Mesenchymal stem cell (in vitro differentiated cells and primary cell): ENCODE measurements around the gene PFDN1.

ENCODE experiments used
- DNase-seq: peaks from one replicate; pipeline ENCODE4 v3.0.0-alpha.2; 2013
- H2AFZ ChIP-seq: one replicate; pipeline ENCODE4 v1.6.1; 2013; ENCODE audit warnings: low read depth, mild to moderate bottlenecking, control low read depth, inconsistent platforms, low read length, moderate library complexity
- H2AK5ac ChIP-seq: 2 replicates; pipeline ENCODE4 v1.6.1; 2013; ENCODE audit warnings: low read length, moderate library complexity, mild to moderate bottlenecking, inconsistent platforms; ENCODE audit not compliant: severe bottlenecking
- H2BK120ac ChIP-seq: one replicate; pipeline ENCODE4 v1.6.1; 2013; ENCODE audit warnings: low read depth, mild to moderate bottlenecking, inconsistent platforms, low read length, moderate library complexity
- H2BK12ac ChIP-seq, 2 experiments: one replicate each; pipeline ENCODE4 v1.6.1; 2013; ENCODE audit warnings: inconsistent platforms in 2 of 2, low read length in 2 of 2, mild to moderate bottlenecking in 2 of 2, moderate library complexity in 2 of 2, control low read depth in 1 of 2
- H2BK15ac ChIP-seq: one replicate; pipeline ENCODE4 v1.6.1; 2013; ENCODE audit warnings: mild to moderate bottlenecking, low read depth, inconsistent platforms; ENCODE audit not compliant: poor library complexity, severe bottlenecking
- H2BK5ac ChIP-seq: 2 replicates; pipeline ENCODE4 v1.6.1; 2013; ENCODE audit warnings: low read depth, mild to moderate bottlenecking, low read length, control low read depth, inconsistent platforms; ENCODE audit not compliant: poor library complexity, severe bottlenecking
- H3K14ac ChIP-seq, 2 experiments: one replicate each; pipeline ENCODE4 v1.6.1; 2013; ENCODE audit warnings: inconsistent platforms in 2 of 2, low read length in 2 of 2, control low read depth in 1 of 2, mild to moderate bottlenecking in 1 of 2, moderate library complexity in 1 of 2
- H3K18ac ChIP-seq, 2 experiments: one replicate each; pipeline ENCODE4 v1.6.1; 2013; ENCODE audit warnings: inconsistent platforms in 2 of 2, low read length in 2 of 2, control low read depth in 1 of 2, low read depth in 1 of 2, mild to moderate bottlenecking in 1 of 2
- H3K23ac ChIP-seq, 2 experiments: one replicate each; pipeline ENCODE4 v1.6.1; 2013; ENCODE audit warnings: inconsistent platforms in 2 of 2, low read length in 2 of 2, mild to moderate bottlenecking in 2 of 2, moderate library complexity in 2 of 2, control low read depth in 1 of 2
- H3K27ac ChIP-seq: 2 replicates; pipeline ENCODE4 v1.5.1; 2013; ENCODE audit warnings: mild to moderate bottlenecking, moderate library complexity, low read length, control low read depth, inconsistent platforms; ENCODE audit not compliant: poor library complexity, severe bottlenecking
- H3K27me3 ChIP-seq, 2 experiments: 2 replicates each; pipeline versions ENCODE4 v1.6.1 to v1.7.0; 2013; ENCODE audit warnings: low read length in 2 of 2, mild to moderate bottlenecking in 2 of 2, moderate library complexity in 2 of 2, control low read depth in 1 of 2, inconsistent platforms in 1 of 2; ENCODE audit not compliant: control insufficient read depth in 1 of 2, insufficient read depth in 1 of 2
- H3K36me3 ChIP-seq, 2 experiments: 2 replicates each; pipeline versions ENCODE4 v1.6.1 to v1.7.0; 2013; ENCODE audit warnings: low read length in 2 of 2, control low read depth in 1 of 2, inconsistent platforms in 1 of 2, low read depth in 1 of 2, mild to moderate bottlenecking in 1 of 2; ENCODE audit not compliant: insufficient read depth in 2 of 2, control insufficient read depth in 1 of 2
- H3K4ac ChIP-seq, 2 experiments: one replicate each; pipeline ENCODE4 v1.6.1; 2013; ENCODE audit warnings: inconsistent platforms in 2 of 2, low read length in 2 of 2, mild to moderate bottlenecking in 2 of 2, moderate library complexity in 2 of 2, control low read depth in 1 of 2, low read depth in 1 of 2
- H3K4me1 ChIP-seq: 2 replicates; pipeline ENCODE4 v1.6.1; 2013; ENCODE audit warnings: low read depth, low read length, control low read depth; ENCODE audit not compliant: control insufficient read depth, insufficient read depth
- H3K4me2 ChIP-seq: 2 replicates; pipeline ENCODE4 v1.6.1; 2013; ENCODE audit warnings: low read length, mild to moderate bottlenecking, inconsistent platforms; ENCODE audit not compliant: poor library complexity, severe bottlenecking
- H3K4me3 ChIP-seq, 2 experiments: 2 replicates each; pipeline versions ENCODE4 v1.5.1 to v1.7.0; 2013; ENCODE audit warnings: low read length in 2 of 2, mild to moderate bottlenecking in 2 of 2, control low read depth in 1 of 2, low read depth in 1 of 2; ENCODE audit not compliant: insufficient read depth in 1 of 2
- H3K79me1 ChIP-seq: replicated peaks from 2 replicates; pipeline ENCODE4 v1.6.1; 2013; ENCODE audit warnings: mild to moderate bottlenecking, control low read depth, low read length, inconsistent platforms; ENCODE audit not compliant: poor library complexity, severe bottlenecking
- H3K9ac ChIP-seq: 2 replicates; pipeline ENCODE4 v1.7.0; 2013; ENCODE audit warnings: mild to moderate bottlenecking, low read length, moderate library complexity
- H3K9me3 ChIP-seq: 2 replicates; pipeline ENCODE4 v1.7.0; 2013; ENCODE audit warnings: mild to moderate bottlenecking, low read length; ENCODE audit not compliant: control insufficient read depth
- H4K8ac ChIP-seq: one replicate; pipeline ENCODE4 v1.6.1; 2013; ENCODE audit warnings: inconsistent platforms, mild to moderate bottlenecking, low read length, moderate library complexity
- H4K91ac ChIP-seq: one replicate; pipeline ENCODE4 v1.6.1; 2013; ENCODE audit warnings: mild to moderate bottlenecking, low read length, inconsistent platforms
- WGBS: methylation state at CpG from one replicate; pipeline ENCODE4 v1.1.7; 2013; ENCODE audit warnings: mixed read lengths; 5-methylcytosine and 5-hydroxymethylcytosine counted together

Gene PFDN1

DNA sequence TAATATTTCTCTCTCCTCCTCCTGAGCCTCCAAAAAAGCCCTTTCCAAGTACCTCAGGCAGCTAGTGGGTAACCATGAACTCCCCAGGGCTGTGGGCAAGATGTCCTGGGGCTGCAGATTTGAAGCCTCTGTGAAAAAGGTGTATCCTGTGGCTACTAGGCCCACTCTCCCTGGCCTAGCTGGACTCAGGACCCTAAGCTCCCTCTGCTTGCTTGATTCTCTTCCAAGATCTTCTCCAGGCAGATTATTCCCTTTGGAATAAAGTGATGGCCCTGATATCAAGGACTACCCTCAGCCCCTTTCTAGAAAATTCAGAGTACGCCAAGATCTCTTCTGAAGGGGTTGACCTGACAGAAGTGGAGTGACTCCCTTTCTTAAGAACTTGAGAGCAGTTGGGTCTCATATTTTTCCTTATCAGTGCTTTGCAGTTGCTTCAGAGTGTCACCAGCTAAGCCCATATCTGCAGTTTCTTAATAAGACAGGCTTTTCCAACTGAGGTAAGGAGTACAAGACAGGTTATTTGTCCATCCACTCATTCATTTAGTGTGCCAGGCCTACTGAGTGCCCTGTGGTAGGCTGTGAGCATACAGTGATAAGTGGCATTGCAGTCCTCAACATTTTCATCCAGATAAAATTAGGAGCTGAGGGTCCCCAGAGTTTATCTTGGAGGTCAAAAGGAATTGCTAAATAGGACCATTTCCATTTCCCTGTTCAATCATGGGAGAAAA lies 85.4 kb downstream of the PFDN1 start:
- Histone ChIP-seq H3K4me2 (no peak overlapping the region), H3K23ac (no peak overlapping the region), H3K79me1 (peaks cover 10% of the 10 kb centered on the region), H3K9me3 (no peaks in the 10 kb centered on the region), H3K4ac (no peak overlapping the region), H2AK5ac (no peak overlapping the region), H3K36me3 (peaks cover 0 to 8% of the 10 kb centered on the region in 2 experiments), H3K4me1 (peaks cover 19% of the 10 kb centered on the region), H2BK15ac (no peak overlapping the region), H3K18ac (no peak overlapping the region), H4K8ac (no peak overlapping the region), H3K27me3 (peaks cover 0 to 7% of the 10 kb centered on the region in 2 experiments), H2BK5ac (no peak overlapping the region), H3K4me3 (no peak overlapping the region), H2BK12ac (no peak overlapping the region), H4K91ac (no peak overlapping the region), H3K14ac (no peak overlapping the region), H3K27ac (no peak overlapping the region), H3K9ac (no peak overlapping the region), H2AFZ (no peak overlapping the region), H2BK120ac (no peak overlapping the region)
- WGBS: 100% methylated on average over 1 of the region's 1 CpG
- no peak for DNase-seq

DNA sequence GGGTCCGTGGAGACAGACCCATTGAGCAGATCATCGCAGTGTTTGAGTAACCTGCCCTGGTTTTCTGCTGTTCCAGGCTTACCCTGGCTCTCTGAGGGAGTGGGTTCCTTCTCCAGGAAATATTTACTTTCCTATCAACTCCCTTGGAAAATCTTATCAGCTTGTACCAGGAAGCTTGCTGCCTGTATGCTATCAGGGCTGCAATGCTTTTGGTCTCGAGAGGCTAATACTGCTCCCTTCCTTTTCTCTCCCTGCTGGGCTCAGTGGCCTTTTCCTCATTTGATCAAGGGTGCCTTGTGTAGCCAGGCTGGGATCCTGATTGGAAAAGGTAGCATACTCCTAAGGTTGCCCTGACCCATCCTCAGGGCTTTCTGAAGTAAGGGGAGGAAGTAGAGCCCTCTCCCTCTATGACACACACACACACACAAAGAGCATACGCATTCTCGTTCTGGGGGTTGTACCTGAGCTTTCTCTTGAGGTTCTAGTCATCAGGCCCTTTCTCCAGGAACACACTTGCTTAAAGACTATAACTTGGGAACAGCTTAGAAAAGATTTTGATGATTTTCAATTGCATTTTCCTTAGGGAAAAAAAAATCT lies 86.3 kb downstream of the PFDN1 start:
- Histone ChIP-seq H4K91ac (no peak overlapping the region), H3K4me2 (no peak overlapping the region), H3K4me3 (no peak overlapping the region), H3K4me1 (peaks cover 15% of the 10 kb centered on the region), H2BK120ac (no peak overlapping the region), H3K27ac (no peak overlapping the region), H3K36me3 (peaks cover 0 to 15% of the 10 kb centered on the region in 2 experiments), H2AFZ (no peak overlapping the region), H3K4ac (no peak overlapping the region), H2BK12ac (no peak overlapping the region), H4K8ac (no peak overlapping the region), H3K23ac (no peak overlapping the region), H2AK5ac (no peak overlapping the region), H3K27me3 (peaks cover 0 to 7% of the 10 kb centered on the region in 2 experiments), H3K9me3 (no peaks in the 10 kb centered on the region), H2BK15ac (no peak overlapping the region), H2BK5ac (no peak overlapping the region), H3K18ac (no peak overlapping the region), H3K14ac (no peak overlapping the region), H3K79me1 (peaks cover 10% of the 10 kb centered on the region), H3K9ac (no peak overlapping the region)
- WGBS: 63% methylated on average over 3 of the region's 5 CpGs
- DNase-seq: no peak

DNA sequence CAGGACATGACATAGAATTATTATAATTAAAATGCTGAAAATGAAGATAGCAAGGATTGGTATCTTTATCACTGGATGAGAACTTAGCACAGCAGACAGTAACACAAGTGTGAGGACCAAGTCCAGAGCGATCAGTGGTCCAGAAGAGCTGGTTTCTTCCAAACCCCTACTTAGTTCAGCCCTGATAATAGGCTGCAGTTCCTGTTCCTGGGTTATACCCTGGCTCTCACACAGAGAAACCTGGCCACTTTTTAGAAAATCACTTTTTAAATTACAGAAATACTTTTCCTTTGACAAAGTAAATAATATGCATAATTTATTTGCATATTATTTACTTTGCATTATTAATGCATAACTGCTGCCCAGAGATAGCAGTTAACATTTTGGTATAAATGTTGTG lies 87.6 kb downstream of the PFDN1 start:
- Histone ChIP-seq H2BK5ac (no peak overlapping the region), H4K8ac (no peak overlapping the region), H2BK15ac (no peak overlapping the region), H3K36me3 (peaks cover 0 to 19% of the 10 kb centered on the region in 2 experiments), H3K4me2 (no peak overlapping the region), H3K4me1 (peaks cover 11% of the 10 kb centered on the region), H2AK5ac (no peak overlapping the region), H3K23ac (no peak overlapping the region), H3K79me1 (peaks cover 10% of the 10 kb centered on the region), H3K9ac (no peak overlapping the region), H3K18ac (no peak overlapping the region), H3K4ac (no peak overlapping the region), H3K4me3 (no peak overlapping the region), H2BK120ac (no peak overlapping the region), H3K14ac (no peak overlapping the region), H3K9me3 (no peaks in the 10 kb centered on the region), H2BK12ac (no peak overlapping the region), H4K91ac (no peak overlapping the region), H2AFZ (no peak overlapping the region), H3K27me3 (peaks cover 0 to 7% of the 10 kb centered on the region in 2 experiments), H3K27ac (no peak overlapping the region)
- WGBS: 94% methylated on average over 1 of the region's 1 CpG
- no peak for DNase-seq

DNA sequence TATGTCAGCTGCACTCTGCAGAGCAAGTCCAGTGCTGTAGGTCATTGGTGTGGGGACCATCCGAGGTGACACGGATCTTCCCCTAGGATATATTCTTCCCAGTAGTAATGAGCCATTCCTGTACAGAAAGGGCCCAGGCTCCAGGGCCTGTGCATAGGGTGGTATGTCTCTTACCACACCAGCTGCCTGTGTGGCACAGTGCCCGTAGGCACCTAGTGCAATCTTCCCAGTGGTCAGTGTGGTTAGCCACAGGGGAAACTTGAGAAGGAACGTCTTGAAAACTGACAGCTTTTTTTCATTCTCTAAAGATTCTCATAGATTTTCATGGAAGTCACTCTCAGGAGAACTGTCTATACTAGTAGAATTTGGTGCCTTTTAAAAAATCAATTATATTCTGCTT lies 88.1 kb downstream of the PFDN1 start:
- Histone ChIP-seq H3K4ac (no peak overlapping the region), H3K4me1 (peaks cover 9% of the 10 kb centered on the region)

More for the DNA sequence above, 88.1 kb downstream of the PFDN1 start:
- no peak overlapping the region for H2BK15ac ChIP-seq
- H3K23ac ChIP-seq: no peak overlapping the region
- H4K91ac ChIP-seq: no peak overlapping the region
- no peak overlapping the region for H2AK5ac ChIP-seq
- H3K9ac ChIP-seq: no peak overlapping the region
- H3K36me3 ChIP-seq: peaks cover 0 to 22% of the 10 kb centered on the region in 2 experiments
- H2BK120ac ChIP-seq: no peak overlapping the region
- H2BK5ac ChIP-seq: no peak overlapping the region
- no peak overlapping the region for H3K27ac ChIP-seq
- H2BK12ac ChIP-seq: no peak overlapping the region
- H3K79me1 ChIP-seq: peaks cover 10% of the 10 kb centered on the region
- H3K14ac ChIP-seq: no peak overlapping the region
- peak; percentile 23 for DNase-seq
- no peak overlapping the region for H4K8ac ChIP-seq
- H3K4me3 ChIP-seq: no peak overlapping the region
- H3K18ac ChIP-seq: no peak overlapping the region
- H3K9me3 ChIP-seq: no peaks in the 10 kb centered on the region
- no peak overlapping the region for H3K4me2 ChIP-seq
- no peak overlapping the region for H2AFZ ChIP-seq
- WGBS: 87% methylated on average over 3 of the region's 4 CpGs
- peaks cover 0 to 7% of the 10 kb centered on the region in 2 experiments for H3K27me3 ChIP-seq
